ENCODE results near the gene BRD9.
"Not testable (repeated sequence)": the region's sequence is repeated elsewhere in the genome, so short reads cannot be mapped to it uniquely, and the experiment has no call there.

BRD9 gene

GRCh38 chr5:834013-834412 lies 58.6 kb downstream of the BRD9 start:
- DNase-seq; H3K4me3 ChIP-seq; H3K27ac ChIP-seq; H3K36me3 ChIP-seq; H3K9me3 ChIP-seq; H3K27me3 ChIP-seq; intact Hi-C loops (cut with DNase I; ENCODE audit: low total_unique reads); H3K4me1 ChIP-seq: not testable (repeated sequence)

GRCh38 chr5:828194-828593 lies 64.4 kb downstream of the BRD9 start:
- H3K27ac ChIP-seq; DNase-seq; H3K4me3 ChIP-seq; H3K27me3 ChIP-seq; H3K9me3 ChIP-seq; intact Hi-C loops (cut with DNase I; ENCODE audit: low total_unique reads); H3K4me1 ChIP-seq: not testable (repeated sequence)
- peaks cover 0 to 16% (median 0%) of the 10 kb centered on the region in 3 donors for H3K36me3 ChIP-seq

GRCh38 chr5:825544-825943 lies 67.1 kb downstream of the BRD9 start:
- H3K9me3 ChIP-seq; H3K4me1 ChIP-seq; H3K27ac ChIP-seq; intact Hi-C loops (cut with DNase I; ENCODE audit: low total_unique reads); H3K27me3 ChIP-seq; H3K4me3 ChIP-seq; DNase-seq: not testable (repeated sequence)
- H3K36me3 ChIP-seq, result peaks cover 0 to 16% (median 0%) of the 10 kb centered on the region in 3 donors

- no peak for DNase-seq
- Histone ChIP-seq H3K4me1 (no peaks in the 10 kb centered on the region), H3K4me3 (no peak overlapping the region), H3K36me3 (peaks cover 0 to 16% (median 0%) of the 10 kb centered on the region in 3 donors), H3K27ac (no peak overlapping the region), H3K27me3 (no peaks in the 10 kb centered on the region), H3K9me3 (peaks cover 0 to 2% (median 0%) of the 10 kb centered on the region in 3 donors)
- intact Hi-C loops (cut with DNase I; ENCODE audit: low total_unique reads), result no loop called here
- no peak for TF ChIP-seq CTCF (IDR thresholded peaks at IDR 0.05)
Observed at GRCh38 chr5:821504-821903, 71.1 kb downstream of the BRD9 start.

- no peak for TF ChIP-seq CTCF (IDR thresholded peaks at IDR 0.05)
- H3K9me3 ChIP-seq, result peaks cover 0 to 6% (median 4%) of the 10 kb centered on the region in 3 donors
- H3K4me3 ChIP-seq, result no peak overlapping the region
- no peak for DNase-seq
- H3K27me3 ChIP-seq, result no peaks in the 10 kb centered on the region
- intact Hi-C loops (cut with DNase I; ENCODE audit: low total_unique reads), result no loop called here
- peaks cover 0 to 16% (median 0%) of the 10 kb centered on the region in 3 donors for H3K36me3 ChIP-seq
- H3K27ac ChIP-seq, result no peak overlapping the region
- no peaks in the 10 kb centered on the region for H3K4me1 ChIP-seq
Observed at GRCh38 chr5:820245-820644, 72.4 kb downstream of the BRD9 start.

- no peak for DNase-seq
- peaks cover 0 to 6% (median 4%) of the 10 kb centered on the region in 3 donors for H3K9me3 ChIP-seq
- H3K27me3 ChIP-seq, result no peaks in the 10 kb centered on the region
- H3K27ac ChIP-seq, result no peak overlapping the region
- H3K4me1 ChIP-seq, result no peaks in the 10 kb centered on the region
- H3K4me3 ChIP-seq, result no peak overlapping the region
- intact Hi-C loops (cut with DNase I; ENCODE audit: low total_unique reads), result no loop called here
- H3K36me3 ChIP-seq, result peaks cover 0 to 6% (median 0%) of the 10 kb centered on the region in 3 donors
- TF ChIP-seq CTCF (IDR thresholded peaks at IDR 0.05), result no peak
Observed at GRCh38 chr5:819078-819477, 73.5 kb downstream of the BRD9 start.

- TF ChIP-seq CTCF (IDR thresholded peaks at IDR 0.05), result no peak
- H3K27ac ChIP-seq, result no peak overlapping the region
- H3K9me3 ChIP-seq, result peaks cover 0 to 6% (median 4%) of the 10 kb centered on the region in 3 donors
- H3K4me1 ChIP-seq, result no peaks in the 10 kb centered on the region
- no peak overlapping the region for H3K4me3 ChIP-seq
- H3K36me3 ChIP-seq, result no peaks in the 10 kb centered on the region
- intact Hi-C loops (cut with DNase I; ENCODE audit: low total_unique reads), result no loop called here
- no peaks in the 10 kb centered on the region for H3K27me3 ChIP-seq
- DNase-seq, result no peak
Observed at GRCh38 chr5:816176-816575, 76.4 kb downstream of the BRD9 start.

Measured in tibial artery (tissue), 4 donors.